Neutrophil (primary cell): Measurements from ENCODE around the gene CDIPT.

Experiments used
- H3K27ac ChIP-seq: fragments of 200-600 bp; sonication (generic); 2 replicates; pipeline ENCODE4 v1.5.1; 2016; ENCODE audit warnings: mild to moderate bottlenecking, moderate library complexity
- H3K27me3 ChIP-seq: fragments of 200-600 bp; sonication (generic); 2 replicates; pipeline ENCODE4 v1.6.0; 2016; ENCODE audit warnings: mild to moderate bottlenecking
- H3K36me3 ChIP-seq: fragments of 200-600 bp; sonication (generic); 2 replicates; pipeline ENCODE4 v1.5.1; 2017
- H3K4me1 ChIP-seq, 2 experiments: fragments of 200-600 bp in 1 of 2; sonication (generic) in 1 of 2; 1 replicate in 1 of 2; 2 replicates in 1 of 2; pipeline versions ENCODE4 v1.5.1 to v1.6.1; 2013 to 2016; ENCODE audit warnings: low read depth in 1 of 2, low read length in 1 of 2, mild to moderate bottlenecking in 1 of 2, moderate library complexity in 1 of 2; ENCODE audit not compliant: control insufficient read depth in 1 of 2, insufficient read depth in 1 of 2
- H3K4me3 ChIP-seq, 2 experiments: fragments of 200-600 bp in 1 of 2; sonication (generic) in 1 of 2; 1 replicate in 1 of 2; 2 replicates in 1 of 2; pipeline ENCODE4 v1.5.1; 2013 to 2016; ENCODE audit warnings: low read depth in 1 of 2, low read length in 1 of 2, mild to moderate bottlenecking in 1 of 2, moderate library complexity in 1 of 2
- H3K9me3 ChIP-seq: fragments of 200-600 bp; sonication (generic); 2 replicates; pipeline ENCODE4 v1.5.1; 2016
- CTCF ChIP-seq: fragments of 200-600 bp; sonication (generic); IDR thresholded peaks from 2 replicates; pipeline ENCODE4 v1.5.1; 2016; ENCODE audit warnings: antibody characterized with exemption

The CDIPT gene

GRCh38 chr16:29878172-29878571, 15.1 kb upstream of the CDIPT start:
- Histone ChIP-seq H3K9me3 (no peaks in the 10 kb centered on the region), H3K27ac (no peak overlapping the region), H3K36me3 (no peaks in the 10 kb centered on the region), H3K4me1 (peaks cover 9 to 14% of the 10 kb centered on the region in 2 experiments), H3K27me3 (peaks cover 51% of the 10 kb centered on the region), H3K4me3 (no peak overlapping the region)
- no peak for TF ChIP-seq CTCF

GRCh38 chr16:29877266-29877961, 14.4 kb upstream of the CDIPT start:
- Histone ChIP-seq H3K27ac (no peak overlapping the region), H3K9me3 (no peaks in the 10 kb centered on the region), H3K4me1 (peaks cover 9 to 14% of the 10 kb centered on the region in 2 experiments), H3K4me3 (peak overlapping the region in 1 of 2 experiments; percentile 2), H3K36me3 (no peaks in the 10 kb centered on the region), H3K27me3 (peaks cover 51% of the 10 kb centered on the region)
- no peak for TF ChIP-seq CTCF

- no peaks in the 10 kb centered on the region for H3K9me3 ChIP-seq
- TF ChIP-seq CTCF = no peak
- H3K27me3 ChIP-seq = peaks cover 51% of the 10 kb centered on the region
- H3K27ac ChIP-seq = no peak overlapping the region
- peak overlapping the region; percentile 31 to 36 for H3K4me3 ChIP-seq
- no peaks in the 10 kb centered on the region for H3K36me3 ChIP-seq
- peaks cover 9 to 14% of the 10 kb centered on the region in 2 experiments for H3K4me1 ChIP-seq
Measured at GRCh38 chr16:29876594-29877249, 13.7 kb upstream of the CDIPT start.

GRCh38 chr16:29876217-29876593, 13.2 kb upstream of the CDIPT start:
- H3K27me3 ChIP-seq = peaks cover 51% of the 10 kb centered on the region
- peak overlapping the region; percentile 31 to 36 for H3K4me3 ChIP-seq
- peaks cover 9 to 14% of the 10 kb centered on the region in 2 experiments for H3K4me1 ChIP-seq
- H3K27ac ChIP-seq = no peak overlapping the region
- TF ChIP-seq CTCF = no peak
- no peaks in the 10 kb centered on the region for H3K9me3 ChIP-seq
- no peaks in the 10 kb centered on the region for H3K36me3 ChIP-seq

- peaks cover 51% of the 10 kb centered on the region for H3K27me3 ChIP-seq
- TF ChIP-seq CTCF = no peak
Measured at GRCh38 chr16:29875206-29875605, 12.2 kb upstream of the CDIPT start.

More at GRCh38 chr16:29875206-29875605, 12.2 kb upstream of the CDIPT start:
- no peaks in the 10 kb centered on the region for H3K36me3 ChIP-seq
- no peak overlapping the region for H3K27ac ChIP-seq
- H3K4me1 ChIP-seq = peaks cover 9 to 14% of the 10 kb centered on the region in 2 experiments
- no peak overlapping the region for H3K4me3 ChIP-seq
- no peaks in the 10 kb centered on the region for H3K9me3 ChIP-seq
